Effector memory CD8-positive, alpha-beta T cell (primary cell): ENCODE data around the gene RNASEH2C.
"Not testable (repeated sequence)": the region's sequence is repeated elsewhere in the genome, so short reads cannot be mapped to it uniquely, and the experiment has no call there.

Source experiments
- ATAC-seq: fragments of 150-1000 bp; cut with Tn5 transposase; replicated peaks from 2 replicates; pipeline ENCODE4 v1.10.0; 2021; ENCODE audit warnings: mild to moderate bottlenecking, moderate library complexity
- DNase-seq, 3 experiments: peaks; one replicate each; pipeline ENCODE4 v3.0.0; 2021
- H3K27ac Mint-ChIP-seq, 2 donors: one replicate each; pipeline ENCODE4 v1.8.0; 2022; ENCODE audit warnings: mild to moderate bottlenecking in 2 of 2, mixed read lengths in 2 of 2, moderate library complexity in 2 of 2
- H3K27me3 Mint-ChIP-seq, 2 donors: one replicate each; pipeline ENCODE4 v1.8.0; 2022; ENCODE audit warnings: mixed read lengths in 2 of 2
- H3K36me3 Mint-ChIP-seq: one replicate; pipeline ENCODE4 v1.8.0; 2022; ENCODE audit warnings: mild to moderate bottlenecking, moderate library complexity, mixed read lengths; ENCODE audit not compliant: insufficient read depth
- H3K4me1 Mint-ChIP-seq, 2 donors: one replicate each; pipeline ENCODE4 v1.8.0; 2022; ENCODE audit warnings: low read depth in 2 of 2, mixed read lengths in 2 of 2
- H3K4me3 Mint-ChIP-seq, 2 donors: one replicate each; pipeline ENCODE4 v1.8.0; 2022; ENCODE audit warnings: mild to moderate bottlenecking in 2 of 2, mixed read lengths in 2 of 2, moderate library complexity in 2 of 2
- H3K9me3 Mint-ChIP-seq, 2 donors: one replicate each; pipeline ENCODE4 v1.8.0; 2022; ENCODE audit warnings: mixed read lengths in 2 of 2

The RNASEH2C gene

GRCh38 chr11:65696802-65697552 lies 23.6 kb downstream of the RNASEH2C start:
- no peak overlapping the region for H3K27ac Mint-ChIP-seq
- ATAC-seq = no peak

GRCh38 chr11:65695459-65696241 lies 24.9 kb downstream of the RNASEH2C start:
- DNase-seq (no peak), ATAC-seq (no peak)
- H3K27me3 Mint-ChIP-seq = peaks cover 0 to 11% of the 10 kb centered on the region in 2 donors
- H3K4me3 Mint-ChIP-seq = no peak overlapping the region
- H3K36me3 Mint-ChIP-seq = no peaks in the 10 kb centered on the region
- H3K27ac Mint-ChIP-seq = no peak overlapping the region
- no peaks in the 10 kb centered on the region for H3K9me3 Mint-ChIP-seq
- H3K4me1 Mint-ChIP-seq = no peaks in the 10 kb centered on the region

More at GRCh38 chr11:65696802-65697552, 23.6 kb downstream of the RNASEH2C start:
- Mint-ChIP-seq H3K4me1 (no peaks in the 10 kb centered on the region), H3K4me3 (no peak overlapping the region), H3K9me3 (no peaks in the 10 kb centered on the region), H3K27me3 (peaks cover 0 to 11% of the 10 kb centered on the region in 2 donors), H3K36me3 (no peaks in the 10 kb centered on the region)
- no peak for DNase-seq

GRCh38 chr11:65692367-65692766 lies 28.2 kb downstream of the RNASEH2C start:
- no peak for ATAC-seq
- H3K4me1 Mint-ChIP-seq = no peaks in the 10 kb centered on the region
- DNase-seq = no peak
- H3K4me3 Mint-ChIP-seq = no peak overlapping the region
- H3K36me3 Mint-ChIP-seq = no peaks in the 10 kb centered on the region
- no peaks in the 10 kb centered on the region for H3K9me3 Mint-ChIP-seq
- H3K27me3 Mint-ChIP-seq = no peaks in the 10 kb centered on the region
- H3K27ac Mint-ChIP-seq = no peak overlapping the region

GRCh38 chr11:65691847-65692246 lies 28.8 kb downstream of the RNASEH2C start:
- H3K9me3 Mint-ChIP-seq, ATAC-seq, H3K27me3 Mint-ChIP-seq, H3K4me1 Mint-ChIP-seq, H3K27ac Mint-ChIP-seq, H3K4me3 Mint-ChIP-seq, DNase-seq, H3K36me3 Mint-ChIP-seq: not testable (repeated sequence)

GRCh38 chr11:65685981-65686380 lies 34.6 kb downstream of the RNASEH2C start:
- H3K9me3 Mint-ChIP-seq = no peaks in the 10 kb centered on the region
- no peak overlapping the region for H3K27ac Mint-ChIP-seq
- H3K4me1 Mint-ChIP-seq = no peaks in the 10 kb centered on the region
- no peaks in the 10 kb centered on the region for H3K36me3 Mint-ChIP-seq
- ATAC-seq (no peak), DNase-seq (no peak)
- peaks cover 6 to 18% of the 10 kb centered on the region in 2 donors for H3K27me3 Mint-ChIP-seq
- no peak overlapping the region for H3K4me3 Mint-ChIP-seq

- not testable (repeated sequence) for H3K4me1 Mint-ChIP-seq, H3K36me3 Mint-ChIP-seq, H3K4me3 Mint-ChIP-seq, ATAC-seq, H3K27ac Mint-ChIP-seq, DNase-seq, H3K9me3 Mint-ChIP-seq
- H3K27me3 Mint-ChIP-seq = peaks cover 6 to 18% of the 10 kb centered on the region in 2 donors
Observed at GRCh38 chr11:65683480-65683879, 37.1 kb downstream of the RNASEH2C start.

GRCh38 chr11:65680192-65680743 lies 40.3 kb downstream of the RNASEH2C start:
- no peak for DNase-seq
- Mint-ChIP-seq H3K9me3 (no peaks in the 10 kb centered on the region), H3K27ac (no peak overlapping the region), H3K36me3 (no peaks in the 10 kb centered on the region), H3K4me1 (no peaks in the 10 kb centered on the region), H3K4me3 (no peak overlapping the region), H3K27me3 (peaks cover 6 to 18% of the 10 kb centered on the region in 2 donors)
- no peak for ATAC-seq

GRCh38 chr11:65672982-65673381 lies 47.6 kb downstream of the RNASEH2C start:
- no peaks in the 10 kb centered on the region for H3K36me3 Mint-ChIP-seq
- no peak overlapping the region for H3K27ac Mint-ChIP-seq
- DNase-seq (no peak), ATAC-seq (no peak)
- H3K9me3 Mint-ChIP-seq = no peaks in the 10 kb centered on the region
- H3K4me1 Mint-ChIP-seq = no peaks in the 10 kb centered on the region
- no peak overlapping the region for H3K4me3 Mint-ChIP-seq
- H3K27me3 Mint-ChIP-seq = no peaks in the 10 kb centered on the region

GRCh38 chr11:65672180-65672860 lies 48.3 kb downstream of the RNASEH2C start:
- Mint-ChIP-seq H3K4me3 (no peak overlapping the region), H3K36me3 (no peaks in the 10 kb centered on the region), H3K27ac (no peak overlapping the region), H3K4me1 (no peaks in the 10 kb centered on the region), H3K9me3 (no peaks in the 10 kb centered on the region), H3K27me3 (no peaks in the 10 kb centered on the region)
- no peak for DNase-seq
- ATAC-seq = no peak
